Neural crest cell (in vitro differentiated cells): ENCODE measurements around the gene TAAR2. TPM values are rescaled to one million over a fixed set of nuclear protein-coding genes. Genes with fewer than 3 reads are reported as not detected.

ENCODE experiments used
- DNase-seq: peaks from one replicate; pipeline ENCODE4 v3.0.0; 2021; ENCODE audit warnings: low read depth, mixed read lengths, low spot score
- H3K27ac Mint-ChIP-seq: one replicate; pipeline ENCODE4 v1.8.0; 2021; ENCODE audit warnings: mild to moderate bottlenecking, mixed read lengths; ENCODE audit not compliant: unreplicated experiment
- H3K27me3 Mint-ChIP-seq: 2 replicates; pipeline ENCODE4 v1.8.0; 2021; ENCODE audit warnings: low read depth, mild to moderate bottlenecking, mixed read lengths
- H3K36me3 Mint-ChIP-seq: 2 replicates; pipeline ENCODE4 v1.8.0; 2021; ENCODE audit warnings: low read depth, mild to moderate bottlenecking, mixed read lengths
- H3K4me1 Mint-ChIP-seq: 2 replicates; pipeline ENCODE4 v1.8.0; 2021; ENCODE audit warnings: mixed read lengths
- H3K4me3 Mint-ChIP-seq: one replicate; pipeline ENCODE4 v1.8.0; 2021; ENCODE audit warnings: mild to moderate bottlenecking, mixed read lengths
- H3K9me3 Mint-ChIP-seq: 2 replicates; pipeline ENCODE4 v1.8.0; 2021; ENCODE audit warnings: mixed read lengths
- total RNA-seq: library from RNA; stranded (reverse); gene quantifications from 2 replicates; pipeline ENCODE4 v1.2.1, GENCODE V29; 2021
- TF ChIP-seq, protein P1 (sequence below): fragments of 200-600 bp; sonication (generic); conservative IDR thresholded peaks from 2 replicates; pipeline ENCODE4 v1.5.0; 2021; ENCODE audit warnings: antibody characterized with exemption, mild to moderate bottlenecking

TAAR2 gene
- total RNA-seq, 1 donor from 2014 or later = not detected

DNA sequence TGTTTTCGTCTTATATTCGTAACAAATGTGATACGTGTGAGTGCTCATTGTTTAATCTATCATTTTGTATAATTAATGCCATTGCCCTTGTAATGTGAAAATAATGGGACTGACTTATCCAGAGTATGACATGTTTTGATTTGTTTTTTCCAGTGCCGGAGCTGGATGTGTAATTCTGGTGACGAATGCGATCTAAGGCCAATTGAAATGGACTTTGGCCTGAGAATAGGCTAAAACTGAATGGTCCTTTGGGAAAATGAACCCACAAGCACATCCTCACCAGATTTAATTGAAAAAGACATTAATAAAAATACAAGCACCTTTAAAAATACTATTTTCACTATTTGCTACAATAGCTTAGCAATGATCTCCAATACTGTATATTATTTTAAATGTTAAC lies 27.9 kb downstream of the TAAR2 start:
- Mint-ChIP-seq H3K4me1 (peaks cover 3% of the 10 kb centered on the region), H3K9me3 (no peaks in the 10 kb centered on the region)
- TF ChIP-seq, protein P1, sequence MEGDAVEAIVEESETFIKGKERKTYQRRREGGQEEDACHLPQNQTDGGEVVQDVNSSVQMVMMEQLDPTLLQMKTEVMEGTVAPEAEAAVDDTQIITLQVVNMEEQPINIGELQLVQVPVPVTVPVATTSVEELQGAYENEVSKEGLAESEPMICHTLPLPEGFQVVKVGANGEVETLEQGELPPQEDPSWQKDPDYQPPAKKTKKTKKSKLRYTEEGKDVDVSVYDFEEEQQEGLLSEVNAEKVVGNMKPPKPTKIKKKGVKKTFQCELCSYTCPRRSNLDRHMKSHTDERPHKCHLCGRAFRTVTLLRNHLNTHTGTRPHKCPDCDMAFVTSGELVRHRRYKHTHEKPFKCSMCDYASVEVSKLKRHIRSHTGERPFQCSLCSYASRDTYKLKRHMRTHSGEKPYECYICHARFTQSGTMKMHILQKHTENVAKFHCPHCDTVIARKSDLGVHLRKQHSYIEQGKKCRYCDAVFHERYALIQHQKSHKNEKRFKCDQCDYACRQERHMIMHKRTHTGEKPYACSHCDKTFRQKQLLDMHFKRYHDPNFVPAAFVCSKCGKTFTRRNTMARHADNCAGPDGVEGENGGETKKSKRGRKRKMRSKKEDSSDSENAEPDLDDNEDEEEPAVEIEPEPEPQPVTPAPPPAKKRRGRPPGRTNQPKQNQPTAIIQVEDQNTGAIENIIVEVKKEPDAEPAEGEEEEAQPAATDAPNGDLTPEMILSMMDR = no peak

DNA sequence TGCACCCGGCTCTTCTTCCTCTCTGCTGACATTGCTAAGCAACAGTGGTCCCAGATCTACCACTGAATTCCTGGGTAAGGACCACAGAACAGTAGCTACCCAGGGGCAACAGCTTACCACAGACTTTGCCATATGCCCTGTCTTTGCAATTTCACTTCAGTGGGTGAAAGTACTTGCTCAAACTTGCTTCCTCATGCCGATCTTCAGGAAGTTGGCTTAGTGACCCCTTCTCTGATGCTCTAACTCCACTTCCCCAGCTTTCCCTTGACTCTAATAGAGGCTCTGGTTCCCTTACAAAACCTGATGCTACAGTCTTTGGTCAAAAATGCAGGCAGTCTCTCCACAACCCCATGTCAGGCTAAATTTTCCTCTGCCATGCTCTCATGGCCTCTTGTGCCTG lies 31.2 kb downstream of the TAAR2 start:
- no peaks in the 10 kb centered on the region for H3K9me3 Mint-ChIP-seq
- no peak for DNase-seq
- H3K4me3 Mint-ChIP-seq = no peak overlapping the region
- TF ChIP-seq, protein P1 = no peak
- no peaks in the 10 kb centered on the region for H3K27me3 Mint-ChIP-seq
- no peak overlapping the region for H3K27ac Mint-ChIP-seq
- H3K4me1 Mint-ChIP-seq = no peaks in the 10 kb centered on the region
- H3K36me3 Mint-ChIP-seq = no peaks in the 10 kb centered on the region

More for the DNA sequence above, 27.9 kb downstream of the TAAR2 start:
- no peak for DNase-seq
- Mint-ChIP-seq H3K4me3 (no peak overlapping the region), H3K36me3 (no peaks in the 10 kb centered on the region), H3K27ac (no peak overlapping the region), H3K27me3 (peaks cover 4% of the 10 kb centered on the region)

DNA sequence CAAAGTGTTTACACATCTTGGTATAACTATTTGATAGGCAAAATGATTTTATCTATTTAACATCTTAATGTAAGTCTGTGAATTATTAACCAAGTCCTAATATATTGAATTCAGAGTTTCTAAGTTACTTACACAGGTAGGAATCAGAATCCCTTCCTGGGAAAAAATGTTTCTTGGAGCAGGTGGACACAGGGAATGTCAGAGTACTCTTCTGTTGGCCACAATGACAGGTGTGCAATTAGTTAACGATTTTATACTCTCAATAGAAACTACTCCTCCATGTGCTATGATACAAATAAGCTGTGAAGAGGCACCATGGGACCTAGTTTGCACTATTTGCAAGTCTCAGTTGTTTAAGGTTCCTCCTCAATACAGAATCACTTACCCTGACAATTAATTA lies 33.7 kb downstream of the TAAR2 start:
- no peak for DNase-seq
- H3K4me1 Mint-ChIP-seq = no peaks in the 10 kb centered on the region
- H3K27ac Mint-ChIP-seq = no peak overlapping the region
- H3K36me3 Mint-ChIP-seq = no peaks in the 10 kb centered on the region
- no peak overlapping the region for H3K4me3 Mint-ChIP-seq
- H3K27me3 Mint-ChIP-seq = no peaks in the 10 kb centered on the region
- TF ChIP-seq, protein P1 = no peak
- H3K9me3 Mint-ChIP-seq = no peaks in the 10 kb centered on the region

DNA sequence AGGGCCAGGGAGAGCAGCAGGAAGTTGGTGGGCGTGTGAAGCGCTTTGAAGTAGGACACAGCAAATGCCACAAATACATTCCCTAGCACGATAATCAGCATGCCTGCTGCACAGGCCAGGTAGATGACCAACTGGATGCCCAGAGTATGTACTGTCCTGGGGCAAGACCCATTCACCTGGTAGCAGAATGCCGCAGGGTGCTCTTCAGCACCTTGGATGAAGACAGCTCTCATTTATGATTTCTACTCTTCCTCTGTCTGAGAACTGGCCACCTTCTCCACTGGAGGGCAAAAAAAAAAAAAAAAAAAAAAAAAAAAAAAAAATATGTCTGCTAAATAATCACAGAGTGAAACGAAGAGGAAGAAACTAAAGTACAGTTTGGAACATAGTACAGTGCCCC lies 34.6 kb downstream of the TAAR2 start, which contains the start of gene TAAR5:
Gene TAAR5 (minus strand): TSS at position 288 of the 400 bp plus-strand sequence. CDS start 55 bp downstream, at position 233.
- H3K27me3 Mint-ChIP-seq = no peaks in the 10 kb centered on the region
- H3K36me3 Mint-ChIP-seq = no peaks in the 10 kb centered on the region
- H3K4me3 Mint-ChIP-seq = no peak within 1 kb of the TSS
- H3K9me3 Mint-ChIP-seq = no peaks in the 10 kb centered on the region
- TF ChIP-seq, protein P1 = no peak
- DNase-seq = no peak
- H3K4me1 Mint-ChIP-seq = no peaks in the 10 kb centered on the region
- no peak within 1 kb of the TSS for H3K27ac Mint-ChIP-seq

DNA sequence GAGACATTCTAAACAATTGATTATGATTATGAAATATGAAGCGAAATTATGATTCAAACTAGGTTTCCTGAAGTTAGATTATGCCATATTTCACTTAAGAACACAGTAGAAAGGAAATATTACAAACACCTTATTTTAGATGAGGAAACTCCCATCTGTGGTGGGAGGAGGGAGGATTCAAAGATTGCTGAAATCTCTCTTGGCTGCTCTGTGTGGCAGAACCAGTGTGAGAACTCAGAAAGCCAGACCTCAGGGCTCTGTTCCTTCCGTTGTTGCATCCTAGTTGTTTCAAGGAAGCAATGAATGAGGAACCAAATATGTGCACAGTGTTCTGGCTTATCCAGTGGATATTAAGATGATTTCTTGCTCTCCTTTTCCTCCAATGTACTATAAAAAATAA lies 36.7 kb downstream of the TAAR2 start:
- no peaks in the 10 kb centered on the region for H3K36me3 Mint-ChIP-seq
- no peaks in the 10 kb centered on the region for H3K4me1 Mint-ChIP-seq
- no peak for DNase-seq
- no peak overlapping the region for H3K27ac Mint-ChIP-seq
- H3K4me3 Mint-ChIP-seq = no peak overlapping the region
- TF ChIP-seq, protein P1 = no peak
- no peaks in the 10 kb centered on the region for H3K27me3 Mint-ChIP-seq
- no peaks in the 10 kb centered on the region for H3K9me3 Mint-ChIP-seq

DNA sequence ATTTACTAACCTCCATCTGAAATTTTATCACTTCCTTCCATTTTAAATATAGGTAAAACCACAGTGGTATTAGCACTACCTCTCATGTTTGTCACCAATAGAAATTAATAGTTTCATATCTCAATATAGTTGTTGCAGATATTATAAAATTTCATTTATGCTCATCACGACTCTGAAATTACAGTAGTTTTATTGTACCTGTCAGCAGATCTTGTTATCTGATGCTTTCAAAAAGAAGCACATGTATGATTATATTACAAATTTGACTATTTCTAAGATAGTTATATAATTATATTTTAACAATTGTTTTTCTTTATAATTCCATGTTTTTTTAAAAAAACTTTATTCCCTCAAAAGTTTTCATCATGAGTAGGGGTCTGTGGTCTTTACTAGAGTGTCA lies 39.4 kb downstream of the TAAR2 start:
- no peaks in the 10 kb centered on the region for H3K9me3 Mint-ChIP-seq
- no peaks in the 10 kb centered on the region for H3K4me1 Mint-ChIP-seq
- no peak overlapping the region for H3K27ac Mint-ChIP-seq
- no peak overlapping the region for H3K4me3 Mint-ChIP-seq
- DNase-seq = no peak
- TF ChIP-seq, protein P1 = no peak
- no peaks in the 10 kb centered on the region for H3K27me3 Mint-ChIP-seq
- H3K36me3 Mint-ChIP-seq = no peaks in the 10 kb centered on the region
